ENCODE measurements around the gene RAF1. TPM values are rescaled to one million over a fixed set of nuclear protein-coding genes. Genes with fewer than 3 reads are reported as not detected.
"Not testable (repeated sequence)": the region's sequence is repeated elsewhere in the genome, so short reads cannot be mapped to it uniquely, and the experiment has no call there.

Gene RAF1
- total RNA-seq, 1 donor: 111 TPM

GRCh38 chr3:12705981-12706380, 42.1 kb upstream of the RAF1 start:
- peak; percentile 30 for DNase-seq (ENCODE audit: low read depth)
- TF ChIP-seq, protein P1, sequence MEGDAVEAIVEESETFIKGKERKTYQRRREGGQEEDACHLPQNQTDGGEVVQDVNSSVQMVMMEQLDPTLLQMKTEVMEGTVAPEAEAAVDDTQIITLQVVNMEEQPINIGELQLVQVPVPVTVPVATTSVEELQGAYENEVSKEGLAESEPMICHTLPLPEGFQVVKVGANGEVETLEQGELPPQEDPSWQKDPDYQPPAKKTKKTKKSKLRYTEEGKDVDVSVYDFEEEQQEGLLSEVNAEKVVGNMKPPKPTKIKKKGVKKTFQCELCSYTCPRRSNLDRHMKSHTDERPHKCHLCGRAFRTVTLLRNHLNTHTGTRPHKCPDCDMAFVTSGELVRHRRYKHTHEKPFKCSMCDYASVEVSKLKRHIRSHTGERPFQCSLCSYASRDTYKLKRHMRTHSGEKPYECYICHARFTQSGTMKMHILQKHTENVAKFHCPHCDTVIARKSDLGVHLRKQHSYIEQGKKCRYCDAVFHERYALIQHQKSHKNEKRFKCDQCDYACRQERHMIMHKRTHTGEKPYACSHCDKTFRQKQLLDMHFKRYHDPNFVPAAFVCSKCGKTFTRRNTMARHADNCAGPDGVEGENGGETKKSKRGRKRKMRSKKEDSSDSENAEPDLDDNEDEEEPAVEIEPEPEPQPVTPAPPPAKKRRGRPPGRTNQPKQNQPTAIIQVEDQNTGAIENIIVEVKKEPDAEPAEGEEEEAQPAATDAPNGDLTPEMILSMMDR (IDR thresholded peaks at IDR 0.05; ENCODE audit: insufficient read depth, low read depth, low read length): no peak
- H3K4me3 ChIP-seq (ENCODE audit: low read depth, low read length): no peak overlapping the region

DNA sequence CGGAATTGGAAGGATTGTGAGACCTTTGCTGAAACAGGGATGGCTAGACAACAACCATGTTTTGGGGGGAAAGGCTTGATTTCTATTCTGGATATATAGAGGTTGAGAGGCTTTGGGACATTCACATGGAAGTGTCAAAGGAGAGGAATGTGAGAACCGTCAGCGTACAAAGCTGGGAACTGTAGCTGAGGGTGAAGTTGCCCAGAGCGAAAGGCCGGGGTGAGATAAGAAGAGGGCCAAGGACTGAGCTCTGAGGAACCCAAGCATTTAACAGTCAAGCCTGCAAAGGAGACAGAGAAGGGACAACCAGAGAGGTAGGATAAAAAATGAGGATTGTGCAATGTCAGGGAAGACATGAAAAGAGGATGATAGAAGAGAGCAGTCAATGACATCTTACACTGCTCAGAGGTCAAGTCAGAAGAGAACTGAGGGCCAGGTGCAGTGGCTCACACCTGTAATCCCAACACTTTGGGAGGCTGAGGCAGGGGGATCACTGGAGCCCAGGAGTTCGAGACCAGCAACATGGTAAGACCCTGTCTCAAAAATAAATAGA, 41.5 kb upstream of the RAF1 start:
- H3K4me3 ChIP-seq (ENCODE audit: low read depth, low read length): no peak overlapping the region
- TF ChIP-seq, protein P1 (IDR thresholded peaks at IDR 0.05; ENCODE audit: insufficient read depth, low read depth, low read length): no peak
- no peak for DNase-seq (ENCODE audit: low read depth)

DNA sequence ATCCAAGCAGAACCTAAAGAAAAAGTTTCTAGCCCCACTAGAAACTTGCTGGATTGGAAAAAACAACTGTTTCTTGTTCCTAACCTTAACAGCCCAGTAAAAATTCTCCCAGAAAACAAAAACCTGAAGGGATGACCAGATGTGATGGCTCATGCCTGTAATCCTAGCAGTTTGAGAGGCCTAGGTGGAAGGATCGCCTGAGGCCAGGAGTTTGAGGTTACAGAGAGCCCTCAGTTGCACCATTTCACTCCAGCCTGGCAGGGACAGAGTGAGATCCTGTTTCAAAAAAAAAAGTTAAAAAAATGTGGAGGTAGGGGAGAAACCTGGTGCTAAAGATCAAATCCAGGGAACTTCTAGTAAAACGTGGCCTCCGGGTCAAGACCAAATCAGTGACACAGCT, 38.6 kb upstream of the RAF1 start:
- H3K4me3 ChIP-seq (ENCODE audit: low read depth, low read length): no peak overlapping the region
- TF ChIP-seq, protein P1 (IDR thresholded peaks at IDR 0.05; ENCODE audit: insufficient read depth, low read depth, low read length): no peak

DNA sequence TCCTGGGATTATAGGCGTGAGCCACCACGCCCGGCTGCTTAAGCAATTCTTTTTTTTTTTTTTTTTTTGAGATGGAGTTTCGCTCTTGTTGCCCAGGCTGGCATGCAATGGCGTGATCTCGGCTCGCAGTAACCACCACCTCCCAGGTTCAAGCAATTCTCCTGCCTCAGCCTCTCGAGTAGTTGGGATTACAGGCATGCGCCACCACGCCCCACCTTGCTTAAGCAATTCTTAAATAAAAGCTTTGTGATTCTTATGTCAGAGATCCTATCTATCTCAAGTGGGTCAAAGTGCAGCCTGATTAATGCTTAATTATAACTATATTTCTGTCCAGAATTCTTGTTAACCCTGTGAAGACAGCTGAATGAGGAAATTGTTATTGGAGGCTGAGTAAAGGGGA, 37.7 kb upstream of the RAF1 start:
- not testable (repeated sequence) for DNase-seq (ENCODE audit: low read depth); H3K4me3 ChIP-seq (ENCODE audit: low read depth, low read length)

More for the DNA sequence above, 38.6 kb upstream of the RAF1 start:
- no peak for DNase-seq (ENCODE audit: low read depth)

- H3K4me3 ChIP-seq (ENCODE audit: low read depth, low read length): no peak overlapping the region
- no peak for DNase-seq (ENCODE audit: low read depth)
- TF ChIP-seq, protein P1 (IDR thresholded peaks at IDR 0.05; ENCODE audit: insufficient read depth, low read depth, low read length): no peak
These were observed 36.9 kb upstream of the RAF1 start for GRCh38 chr3:12700800-12701199.

GRCh38 chr3:12695916-12696315, 32.0 kb upstream of the RAF1 start:
- no peak for DNase-seq (ENCODE audit: low read depth)
- no peak overlapping the region for H3K4me3 ChIP-seq (ENCODE audit: low read depth, low read length)
- TF ChIP-seq, protein P1 (IDR thresholded peaks at IDR 0.05; ENCODE audit: insufficient read depth, low read depth, low read length): no peak

DNA sequence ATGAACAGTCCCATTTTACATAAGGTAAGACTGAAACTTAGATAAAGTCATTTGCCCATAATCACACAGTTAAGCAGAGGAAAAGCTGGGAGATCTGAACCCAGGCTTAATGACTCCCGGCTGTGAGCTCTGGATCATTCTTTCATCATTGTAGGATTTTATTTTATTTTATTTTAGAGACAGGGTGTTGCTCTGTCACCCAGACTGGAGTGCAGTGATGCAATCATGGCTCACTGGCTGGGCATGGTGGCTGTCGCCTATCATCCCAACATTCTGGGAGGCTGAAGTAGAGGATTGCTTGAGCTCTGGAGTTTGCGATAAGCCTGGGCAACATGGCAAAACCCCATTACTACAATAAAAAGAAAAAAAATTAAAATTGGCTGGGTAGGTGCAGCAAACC, 31.2 kb upstream of the RAF1 start:
- DNase-seq (ENCODE audit: low read depth): no peak
- H3K4me3 ChIP-seq (ENCODE audit: low read depth, low read length): no peak overlapping the region
- TF ChIP-seq, protein P1 (IDR thresholded peaks at IDR 0.05; ENCODE audit: insufficient read depth, low read depth, low read length): no peak
